Loucy (cell line): Measurements from ENCODE around the gene MUS81.
"Not testable (repeated sequence)": the region's sequence is repeated elsewhere in the genome, so short reads cannot be mapped to it uniquely, and the experiment has no call there.

ENCODE experiments used
- H2AFZ ChIP-seq: fragments of 200-600 bp; sonication (generic); 2 replicates; pipeline ENCODE4 v1.6.0; 2016; ENCODE audit warnings: antibody characterized with exemption, mild to moderate bottlenecking, low read length, moderate library complexity
- H3F3A ChIP-seq: fragments of 200-600 bp; 2 replicates; pipeline ENCODE4 v1.6.0; 2016; ENCODE audit warnings: antibody characterized with exemption, low read depth, mild to moderate bottlenecking
- H3K27me3 ChIP-seq: fragments of 200-600 bp; sonication (generic); 2 replicates; pipeline ENCODE4 v1.6.1; 2014; ENCODE audit warnings: low read length, mild to moderate bottlenecking; ENCODE audit not compliant: insufficient read depth, poor library complexity, severe bottlenecking
- H3K36me3 ChIP-seq: fragments of 200-600 bp; sonication (generic); 2 replicates; pipeline ENCODE4 v1.6.1; 2016; ENCODE audit warnings: low read length; ENCODE audit not compliant: insufficient read depth
- H3K4me1 ChIP-seq: fragments of 200-600 bp; sonication (generic); 2 replicates; pipeline ENCODE4 v1.5.1; 2014; ENCODE audit warnings: low read length, mild to moderate bottlenecking; ENCODE audit not compliant: insufficient read depth, poor library complexity, severe bottlenecking
- H3K4me2 ChIP-seq: fragments of 200-600 bp; sonication (generic); 2 replicates; pipeline ENCODE4 v1.6.0; 2014; ENCODE audit warnings: antibody characterized with exemption, low read length, low read depth, mild to moderate bottlenecking; ENCODE audit not compliant: poor library complexity, severe bottlenecking
- H3K4me3 ChIP-seq: fragments of 200-600 bp; sonication (generic); 2 replicates; pipeline ENCODE4 v1.5.1; 2014; ENCODE audit warnings: low read length, mild to moderate bottlenecking, mixed read lengths; ENCODE audit not compliant: poor library complexity, severe bottlenecking
- H3K79me2 ChIP-seq: fragments of 200-600 bp; sonication (generic); 2 replicates; pipeline ENCODE4 v1.6.1; 2014; ENCODE audit warnings: low read length; ENCODE audit not compliant: insufficient read depth
- H3K9ac ChIP-seq: fragments of 200-600 bp; sonication (generic); 2 replicates; pipeline ENCODE4 v1.6.0; 2014; ENCODE audit warnings: mild to moderate bottlenecking, low read depth, low read length, moderate library complexity; ENCODE audit not compliant: poor library complexity, severe bottlenecking
- H3K9me2 ChIP-seq: fragments of 200-600 bp; sonication (generic); replicated peaks from 2 replicates; pipeline ENCODE4 v1.6.1; 2016; ENCODE audit warnings: low read depth, low read length, mixed read lengths
- H3K9me3 ChIP-seq: fragments of 200-600 bp; sonication (generic); 2 replicates; pipeline ENCODE4 v1.6.1; 2014; ENCODE audit warnings: mild to moderate bottlenecking, antibody characterized with exemption, low read length, low read depth; ENCODE audit not compliant: insufficient read depth
- H4K20me1 ChIP-seq: fragments of 200-600 bp; sonication (generic); 2 replicates; pipeline ENCODE4 v1.6.0; 2014; ENCODE audit warnings: antibody characterized with exemption, low read length, mild to moderate bottlenecking; ENCODE audit not compliant: insufficient read depth, poor library complexity, severe bottlenecking
- EZH2phosphoT487 ChIP-seq: fragments of 200-600 bp; IDR thresholded peaks from 2 replicates; pipeline ENCODE4 v1.6.1; 2018; ENCODE audit warnings: antibody characterized with exemption, mild to moderate bottlenecking, moderate library complexity, borderline replicate concordance
- TF ChIP-seq, protein P1 (sequence below): fragments of 200-600 bp; sonication (generic); conservative IDR thresholded peaks from 2 replicates; pipeline ENCODE4 v1.5.1; 2014; ENCODE audit warnings: mild to moderate bottlenecking, antibody characterized with exemption, low read length

MUS81 gene

DNA sequence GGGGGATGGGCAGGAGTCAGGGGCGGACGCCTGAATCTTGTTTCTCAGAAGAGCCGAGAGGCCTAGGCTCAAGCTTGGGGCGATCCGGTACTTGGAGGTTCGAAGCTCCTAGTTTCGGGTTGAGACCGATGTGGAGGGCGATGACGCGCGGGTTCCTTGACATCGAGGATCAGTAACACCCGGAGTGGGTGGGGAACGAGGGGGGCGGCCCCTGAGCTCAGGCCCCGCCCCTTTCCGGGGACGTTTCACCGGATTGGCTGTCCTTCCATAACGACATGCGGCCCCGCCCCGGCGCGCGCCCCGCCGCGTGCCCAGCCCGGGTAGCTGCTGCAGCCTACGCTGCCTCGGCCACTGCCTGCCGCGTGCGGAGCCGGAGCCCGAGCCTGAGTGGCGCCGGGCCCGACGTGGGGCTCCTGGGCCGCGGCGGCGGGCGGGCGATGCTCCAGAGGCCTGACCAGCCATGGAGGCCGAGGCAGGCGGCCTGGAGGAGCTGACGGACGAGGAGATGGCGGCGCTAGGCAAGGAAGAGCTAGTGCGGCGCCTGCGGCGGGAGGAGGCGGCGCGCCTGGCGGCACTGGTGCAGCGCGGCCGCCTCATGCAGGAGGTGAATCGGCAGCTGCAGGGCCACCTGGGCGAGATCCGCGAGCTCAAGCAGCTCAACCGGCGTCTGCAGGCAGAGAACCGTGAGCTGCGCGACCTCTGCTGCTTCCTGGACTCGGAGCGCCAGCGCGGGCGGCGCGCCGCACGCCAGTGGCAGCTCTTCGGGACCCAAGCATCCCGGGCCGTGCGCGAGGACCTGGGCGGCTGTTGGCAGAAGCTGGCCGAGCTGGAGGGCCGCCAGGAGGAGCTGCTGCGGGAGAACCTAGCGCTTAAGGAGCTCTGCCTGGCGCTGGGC, 30.3 kb downstream of the MUS81 start, which contains the start of gene CCDC85B:
Gene CCDC85B (plus strand): TSS at position 350 of the 895 bp plus-strand sequence. CDS start 111 bp downstream, at position 461.
- Histone ChIP-seq H3K9ac (peak within 1 kb of the TSS; percentile 98), H3K36me3 (no peaks in the 10 kb centered on the region), H3K9me3 (no peaks in the 10 kb centered on the region), H3K9me2 (no peaks in the 10 kb centered on the region), H3K27me3 (no peaks in the 10 kb centered on the region), H3F3A (peaks cover 3% of the 10 kb centered on the region; the same call in 1 of the 2 replicates), H3K4me1 (peaks cover 62% of the 10 kb centered on the region), H3K79me2 (peaks cover 53% of the 10 kb centered on the region), H4K20me1 (peaks cover 19% of the 10 kb centered on the region), H2AFZ (peak within 1 kb of the TSS; percentile 52), H3K4me3 (peak within 1 kb of the TSS; percentile 85), H3K4me2 (peak within 1 kb of the TSS; percentile 92)
- TF ChIP-seq, protein P1, sequence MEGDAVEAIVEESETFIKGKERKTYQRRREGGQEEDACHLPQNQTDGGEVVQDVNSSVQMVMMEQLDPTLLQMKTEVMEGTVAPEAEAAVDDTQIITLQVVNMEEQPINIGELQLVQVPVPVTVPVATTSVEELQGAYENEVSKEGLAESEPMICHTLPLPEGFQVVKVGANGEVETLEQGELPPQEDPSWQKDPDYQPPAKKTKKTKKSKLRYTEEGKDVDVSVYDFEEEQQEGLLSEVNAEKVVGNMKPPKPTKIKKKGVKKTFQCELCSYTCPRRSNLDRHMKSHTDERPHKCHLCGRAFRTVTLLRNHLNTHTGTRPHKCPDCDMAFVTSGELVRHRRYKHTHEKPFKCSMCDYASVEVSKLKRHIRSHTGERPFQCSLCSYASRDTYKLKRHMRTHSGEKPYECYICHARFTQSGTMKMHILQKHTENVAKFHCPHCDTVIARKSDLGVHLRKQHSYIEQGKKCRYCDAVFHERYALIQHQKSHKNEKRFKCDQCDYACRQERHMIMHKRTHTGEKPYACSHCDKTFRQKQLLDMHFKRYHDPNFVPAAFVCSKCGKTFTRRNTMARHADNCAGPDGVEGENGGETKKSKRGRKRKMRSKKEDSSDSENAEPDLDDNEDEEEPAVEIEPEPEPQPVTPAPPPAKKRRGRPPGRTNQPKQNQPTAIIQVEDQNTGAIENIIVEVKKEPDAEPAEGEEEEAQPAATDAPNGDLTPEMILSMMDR: no peak; the same call in 1 of the 2 replicates
- TF ChIP-seq EZH2phosphoT487: no peak

DNA sequence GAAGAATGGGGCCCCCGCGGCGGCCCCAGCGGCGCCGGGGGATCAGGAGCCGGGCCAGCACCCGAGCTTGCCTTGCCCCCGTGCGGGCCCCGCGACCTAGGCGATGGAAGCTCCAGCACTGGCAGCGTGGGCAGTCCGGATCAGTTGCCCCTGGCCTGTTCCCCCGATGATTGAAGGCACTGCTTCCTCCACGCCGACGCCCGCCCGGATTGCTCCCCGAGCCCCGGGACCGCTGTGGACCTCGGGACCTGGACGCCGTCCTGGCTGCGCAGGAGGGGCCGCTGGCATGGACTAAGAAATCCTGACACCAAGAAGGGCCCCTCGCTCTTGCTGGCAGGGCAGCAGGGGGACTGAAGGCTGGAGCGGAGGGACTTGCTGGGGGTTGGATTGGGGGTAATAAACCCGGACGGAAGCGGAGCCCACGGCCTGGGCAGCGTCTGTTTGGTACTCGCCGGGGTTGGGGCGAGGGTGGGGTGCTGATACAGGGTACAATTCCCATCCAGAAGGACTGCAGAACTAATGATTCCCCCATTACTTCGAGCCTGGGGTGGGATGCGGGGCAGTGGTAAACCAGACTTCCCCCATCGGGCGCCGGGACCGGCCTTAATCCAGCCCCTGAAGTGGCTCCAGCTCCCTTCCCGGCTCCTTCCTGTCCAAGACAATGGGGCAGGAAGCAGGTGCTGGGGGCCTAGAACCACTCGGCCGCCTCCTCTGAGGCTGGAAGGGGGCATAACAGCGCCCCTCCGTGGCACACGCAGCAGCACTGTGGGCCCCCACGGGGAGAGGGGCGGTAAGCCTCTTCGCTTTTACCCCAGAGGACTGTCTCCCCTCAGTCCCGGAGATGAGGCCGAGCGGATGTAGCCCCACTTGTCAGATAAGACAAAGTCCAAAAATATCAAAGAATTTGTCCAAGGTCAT, 31.2 kb downstream of the MUS81 start:
- H3K9me3 ChIP-seq: no peaks in the 10 kb centered on the region
- H3K27me3 ChIP-seq: no peaks in the 10 kb centered on the region
- TF ChIP-seq, protein P1: peak; percentile 82
- no peak for TF ChIP-seq EZH2phosphoT487
- H3K4me1 ChIP-seq: peaks cover 58% of the 10 kb centered on the region
- peak overlapping the region; percentile 92 for H3K4me2 ChIP-seq
- H3K79me2 ChIP-seq: peaks cover 44% of the 10 kb centered on the region
- H2AFZ ChIP-seq: no peak overlapping the region; the same call in 1 of the 2 replicates
- H4K20me1 ChIP-seq: peaks cover 19% of the 10 kb centered on the region
- peak overlapping the region; percentile 85 for H3K4me3 ChIP-seq
- H3F3A ChIP-seq: peaks cover 3% of the 10 kb centered on the region; the same call in 1 of the 2 replicates
- H3K9ac ChIP-seq: peak overlapping the region; percentile 98
- H3K36me3 ChIP-seq: no peaks in the 10 kb centered on the region
- no peaks in the 10 kb centered on the region for H3K9me2 ChIP-seq

DNA sequence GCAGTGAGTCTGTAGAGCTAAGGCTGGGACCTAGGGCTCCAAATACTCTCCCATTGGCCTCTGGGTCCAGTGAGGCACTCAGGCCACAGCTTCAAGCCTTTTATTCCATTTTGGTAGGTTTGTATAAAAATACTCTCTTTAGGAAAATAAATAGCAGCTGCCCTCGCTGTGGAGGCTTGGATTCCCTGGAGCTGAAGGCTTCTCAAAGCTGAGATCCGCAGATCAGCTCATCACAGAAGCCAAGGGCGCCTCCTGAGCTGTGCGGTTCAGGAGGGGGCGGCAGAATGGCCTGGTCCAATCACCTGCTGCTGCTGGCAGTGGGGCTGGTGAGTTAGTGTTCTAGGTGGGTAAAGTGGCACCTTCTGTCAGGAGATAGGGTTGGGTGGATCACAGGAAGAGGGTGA, 31.9 kb downstream of the MUS81 start:
- peaks cover 38% of the 10 kb centered on the region for H3K79me2 ChIP-seq
- not testable (repeated sequence) for H3K27me3 ChIP-seq, H3K36me3 ChIP-seq, H3K9me3 ChIP-seq, H3F3A ChIP-seq, H2AFZ ChIP-seq, H3K9me2 ChIP-seq
- H3K4me3 ChIP-seq: peak overlapping the region; percentile 85
- peak overlapping the region; percentile 92 for H3K4me2 ChIP-seq
- peaks cover 53% of the 10 kb centered on the region for H3K4me1 ChIP-seq
- H3K9ac ChIP-seq: peak overlapping the region; percentile 98
- H4K20me1 ChIP-seq: peaks cover 19% of the 10 kb centered on the region
